OCI-LY3 (cell line): Measurements from ENCODE around the gene ABCG1.

Source experiments
- CTCF ChIP-seq: fragments of 200-600, 300-600 bp; sonication (generic); IDR thresholded peaks from 2 replicates; pipeline ENCODE4 v1.5.1; 2014; ENCODE audit warnings: antibody characterized with exemption, low read length, low read depth
- EZH2phosphoT487 ChIP-seq: fragments of 200-600 bp; shearing (Covaris generic); IDR thresholded peaks from 2 replicates; pipeline ENCODE4 v1.6.1; 2018; ENCODE audit warnings: antibody characterized with exemption, mixed run types, low read depth

GRCh38 chr21:42182713-42183371, 36.1 kb upstream of the ABCG1 start:
- TF ChIP-seq CTCF: no peak
- no peak for TF ChIP-seq EZH2phosphoT487
